Psoas muscle (tissue), 8 donors: ENCODE measurements around the gene SNED1. TPM values are rescaled to one million over a fixed set of nuclear protein-coding genes. Genes with fewer than 3 reads are reported as not detected.

Experiments used
- ATAC-seq, 4 donors: fragments of 200-7000 bp; cut with Tn5 transposase; one replicate each; pipeline ENCODE4 v1.9.1; 2020; ENCODE audit warnings: moderate library complexity in 3 of 4, mild to moderate bottlenecking in 2 of 4
- DNase-seq, 2 donors: peaks; one replicate each; pipeline ENCODE4 v3.0.0-alpha.2; 2020
- H3K27ac ChIP-seq: fragments of 200-600 bp; one replicate; pipeline ENCODE4 v1.8.0; 2022
- H3K27me3 ChIP-seq, 3 donors: fragments of 200-600 bp in 1 of 3; one replicate each; pipeline versions ENCODE4 v1.6.1 to v1.8.0; 2013 to 2022; ENCODE audit warnings: low read length in 2 of 3, mild to moderate bottlenecking in 2 of 3, moderate library complexity in 1 of 3; ENCODE audit not compliant: insufficient read depth in 3 of 3
- H3K36me3 ChIP-seq, 2 donors: fragments of 200-600 bp in 1 of 2; one replicate each; pipeline versions ENCODE4 v1.6.1 to v1.8.0; 2013 to 2022; ENCODE audit warnings: low read depth in 1 of 2, mild to moderate bottlenecking in 1 of 2, moderate library complexity in 1 of 2; ENCODE audit not compliant: insufficient read depth in 1 of 2
- H3K4me1 ChIP-seq: fragments of 200-600 bp; one replicate; pipeline ENCODE4 v1.8.0; 2022
- H3K4me3 ChIP-seq: fragments of 200-600 bp; one replicate; pipeline ENCODE4 v1.8.0; 2022; ENCODE audit warnings: mild to moderate bottlenecking
- H3K9me3 ChIP-seq: fragments of 200-600 bp; one replicate; pipeline ENCODE4 v1.8.0; 2022
- WGBS, 3 donors: extraction: QIAGEN DNeasy Blood & Tissue Kit; methylation state at CpG; one replicate each; pipeline versions ENCODE4 v1.1.6 to v1.1.7; 2013; 5-methylcytosine and 5-hydroxymethylcytosine counted together
- intact Hi-C, 2 donors: fragments of 100-400 bp; cut with DNase I; formaldehyde crosslinking; loops; one replicate each; pipeline versions ENCODE4 v1.11.0 to v1.14.2; 2022
- polyA plus RNA-seq, 3 donors: library from polyadenylated mRNA; stranded (reverse); fragments of 200-250 nt; gene quantifications; one replicate each; pipeline ENCODE4 v1.2.3, GENCODE V29; 2013
- total RNA-seq, 4 donors: library from RNA; stranded (reverse); fragmentation: NEBNext Ultra II Directional in 2 of 4; extraction: Animal tissue kit (Norgen Biotek cat#: 25700) in 2 of 4; gene quantifications; one replicate each; pipeline versions ENCODE4 v1.2.1 to v1.2.4, GENCODE V29; 2021 to 2023
- TF ChIP-seq, protein P1 (sequence below): fragments of 200-600 bp; IDR thresholded peaks from one replicate; pipeline ENCODE4 v1.8.0; 2022; ENCODE audit warnings: antibody characterized with exemption
- donor health status: healthy with polysubstance abuse.
- donor health status: DM: no; HTN: no; CAD: no; lungs with moderate emphysema.
- donor health status: Bipolar disorder and iron deficiency.
- donor health status: healthy.
- donor health status: DM: yes; HTN: yes; CAD: no.
- donor health status: DM: no; HTN: no; CAD: no.
- donor health status: DM: no; HTN: no; CAD: no.
- donor health status: DM: yes; HTN: yes; CAD: no.

The SNED1 gene
- total and polyA plus RNA-seq, 7 donors = 7.8 to 36.9 (median 9.2) TPM

DNA sequence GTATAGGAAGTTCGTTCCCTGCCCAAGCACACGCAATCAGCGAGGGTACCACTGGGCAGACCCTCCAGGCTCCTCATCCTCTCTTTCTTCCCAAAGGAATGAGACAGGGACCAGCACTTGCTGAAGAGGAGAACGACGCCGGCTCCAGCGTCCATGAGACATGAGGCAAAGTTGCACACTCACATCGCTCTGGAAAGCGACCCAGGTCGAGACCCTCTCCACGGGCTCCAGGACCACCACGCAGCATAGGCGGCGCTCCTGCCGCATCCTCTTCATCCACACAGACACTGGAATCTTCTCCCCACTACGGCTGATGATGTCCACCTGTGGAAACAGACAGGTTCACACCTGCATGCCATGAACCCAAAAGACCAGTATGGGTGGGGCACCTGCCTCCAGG is 140.1 kb downstream of the SNED1 start:
- Histone ChIP-seq H3K27ac (no peak overlapping the region), H3K36me3 (no peaks in the 10 kb centered on the region), H3K27me3 (no peaks in the 10 kb centered on the region), H3K9me3 (no peaks in the 10 kb centered on the region), H3K4me1 (no peaks in the 10 kb centered on the region), H3K4me3 (no peak overlapping the region)
- DNase-seq (peak in 1 of 2 donors; percentile 34), ATAC-seq (no peak)
- intact Hi-C loops = no loop called here
- 95 to 96% (median 95%) methylated on average over 16 of the region's 16 CpGs for WGBS, 3 donors
- TF ChIP-seq, protein P1, sequence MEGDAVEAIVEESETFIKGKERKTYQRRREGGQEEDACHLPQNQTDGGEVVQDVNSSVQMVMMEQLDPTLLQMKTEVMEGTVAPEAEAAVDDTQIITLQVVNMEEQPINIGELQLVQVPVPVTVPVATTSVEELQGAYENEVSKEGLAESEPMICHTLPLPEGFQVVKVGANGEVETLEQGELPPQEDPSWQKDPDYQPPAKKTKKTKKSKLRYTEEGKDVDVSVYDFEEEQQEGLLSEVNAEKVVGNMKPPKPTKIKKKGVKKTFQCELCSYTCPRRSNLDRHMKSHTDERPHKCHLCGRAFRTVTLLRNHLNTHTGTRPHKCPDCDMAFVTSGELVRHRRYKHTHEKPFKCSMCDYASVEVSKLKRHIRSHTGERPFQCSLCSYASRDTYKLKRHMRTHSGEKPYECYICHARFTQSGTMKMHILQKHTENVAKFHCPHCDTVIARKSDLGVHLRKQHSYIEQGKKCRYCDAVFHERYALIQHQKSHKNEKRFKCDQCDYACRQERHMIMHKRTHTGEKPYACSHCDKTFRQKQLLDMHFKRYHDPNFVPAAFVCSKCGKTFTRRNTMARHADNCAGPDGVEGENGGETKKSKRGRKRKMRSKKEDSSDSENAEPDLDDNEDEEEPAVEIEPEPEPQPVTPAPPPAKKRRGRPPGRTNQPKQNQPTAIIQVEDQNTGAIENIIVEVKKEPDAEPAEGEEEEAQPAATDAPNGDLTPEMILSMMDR = no peak

DNA sequence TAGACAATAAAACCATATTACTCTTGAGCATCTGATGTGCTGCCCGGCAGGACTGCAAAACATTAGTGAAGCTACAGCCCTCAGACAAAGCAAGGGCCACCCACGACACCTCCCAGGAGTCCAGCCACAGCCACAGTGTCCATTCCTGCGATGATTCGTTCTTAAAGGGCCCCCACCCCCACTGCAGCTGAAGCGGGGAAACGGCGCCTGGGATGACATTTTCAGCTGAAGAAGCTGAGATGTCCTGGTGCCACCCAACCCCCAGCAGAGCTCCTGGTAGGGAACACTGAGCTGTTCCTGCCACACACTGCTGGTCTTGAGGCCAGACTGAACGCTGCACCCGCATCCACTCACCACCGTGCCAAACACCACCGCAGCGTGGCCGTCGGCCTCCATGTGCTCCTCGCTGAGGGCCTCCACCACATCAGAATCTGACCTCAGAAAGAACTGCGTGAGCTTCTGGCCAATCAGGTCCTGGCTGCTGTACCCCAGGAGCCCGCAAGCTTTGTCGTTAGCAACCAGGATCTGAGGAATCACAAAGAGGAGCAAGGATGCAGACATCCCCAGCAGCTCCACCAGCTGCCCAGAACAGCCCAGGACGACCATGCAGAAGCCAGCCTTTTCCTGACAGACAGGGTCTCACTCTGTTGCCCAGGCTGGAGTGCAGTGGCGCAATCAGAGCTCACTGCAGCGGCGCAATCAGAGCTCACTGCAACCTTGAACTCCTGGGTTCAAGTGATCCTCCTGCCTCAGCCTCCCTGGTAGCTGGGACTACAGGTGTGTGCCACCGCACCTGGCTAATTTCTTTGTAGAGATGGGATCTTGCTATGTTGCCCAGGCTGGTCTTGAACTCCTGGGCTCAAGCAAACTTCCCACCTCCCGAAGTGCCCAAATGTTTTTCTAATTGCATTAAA is 141.4 kb downstream of the SNED1 start:
- 92 to 95% (median 94%) methylated on average over 24 of the region's 24 CpGs for WGBS, 3 donors
- H3K27me3 ChIP-seq = no peaks in the 10 kb centered on the region
- TF ChIP-seq, protein P1 = no peak
- intact Hi-C loops = no loop called here
- no peaks in the 10 kb centered on the region for H3K9me3 ChIP-seq
- no peaks in the 10 kb centered on the region for H3K4me1 ChIP-seq
- ATAC-seq (no peak), DNase-seq (peak in 1 of 2 donors; percentile 29)
- no peak overlapping the region for H3K27ac ChIP-seq
- H3K4me3 ChIP-seq = no peak overlapping the region
- H3K36me3 ChIP-seq = no peaks in the 10 kb centered on the region

DNA sequence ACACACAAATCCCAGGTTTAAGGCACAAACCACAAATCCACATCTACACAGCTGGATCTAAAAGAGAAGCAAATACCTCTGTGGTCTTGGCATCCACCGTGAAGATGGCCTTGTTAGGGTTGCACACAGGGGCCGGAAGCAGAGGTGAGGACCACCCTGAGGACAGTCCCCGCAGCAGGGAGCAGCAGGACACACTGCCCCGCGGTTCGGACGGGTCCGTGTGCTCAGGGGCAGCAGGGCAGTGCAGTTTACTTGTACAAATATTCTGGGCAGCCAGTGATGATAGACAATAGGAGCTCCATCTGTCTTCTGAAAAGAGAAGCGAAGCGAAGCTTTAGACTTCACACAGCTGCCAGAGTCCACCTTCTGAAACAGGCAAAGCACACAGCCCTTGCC is 142.0 kb downstream of the SNED1 start:
- TF ChIP-seq, protein P1 = no peak
- no peaks in the 10 kb centered on the region for H3K27me3 ChIP-seq
- no peak overlapping the region for H3K4me3 ChIP-seq
- DNase-seq (peak in 1 of 2 donors; percentile 41), ATAC-seq (no peak)
- 94 to 99% (median 97%) methylated on average over 10 of the region's 10 CpGs for WGBS, 3 donors
- no peaks in the 10 kb centered on the region for H3K4me1 ChIP-seq
- no peaks in the 10 kb centered on the region for H3K36me3 ChIP-seq
- H3K27ac ChIP-seq = no peak overlapping the region
- no peaks in the 10 kb centered on the region for H3K9me3 ChIP-seq
- intact Hi-C loops = no loop called here

DNA sequence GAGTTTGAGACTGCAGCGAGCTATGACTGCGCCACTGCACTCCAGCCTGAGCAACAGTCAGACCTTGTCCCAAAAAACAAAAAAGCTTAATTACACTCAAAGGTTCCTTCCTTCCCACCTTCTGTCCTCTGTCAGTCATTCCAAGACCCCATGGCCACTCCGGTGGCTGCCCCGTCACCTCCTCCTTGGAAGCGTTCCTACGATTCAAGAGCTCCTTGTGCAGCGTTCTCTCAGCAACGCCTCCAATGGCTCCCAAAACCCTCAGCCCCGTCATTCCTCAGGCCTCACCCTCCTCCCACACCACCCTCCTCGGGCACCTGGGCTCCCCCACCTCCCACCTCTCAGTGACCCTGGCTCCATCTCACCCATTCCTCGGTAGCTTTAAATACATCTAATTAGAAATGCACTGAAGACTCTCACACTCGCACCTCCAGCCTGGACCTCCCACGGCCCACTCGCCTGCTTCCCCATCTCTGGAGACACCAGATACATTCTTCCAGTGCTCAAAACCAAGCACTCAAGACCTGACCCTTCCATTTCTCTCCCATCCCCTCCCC is 142.9 kb downstream of the SNED1 start:
- Histone ChIP-seq H3K36me3 (no peaks in the 10 kb centered on the region), H3K27me3 (no peaks in the 10 kb centered on the region), H3K9me3 (no peaks in the 10 kb centered on the region), H3K4me3 (no peak overlapping the region), H3K4me1 (no peaks in the 10 kb centered on the region), H3K27ac (no peak overlapping the region)
- WGBS, 3 donors = 94 to 95% (median 95%) methylated on average over 14 of the region's 14 CpGs
- ATAC-seq (no peak), DNase-seq (peak in 1 of 2 donors; percentile 35)
- intact Hi-C loops = no loop called here
- TF ChIP-seq, protein P1 = no peak
